PC-9 (cell line): ENCODE results near the gene NRG2. TPM values are rescaled to one million over a fixed set of nuclear protein-coding genes. Genes with fewer than 3 reads are reported as not detected.

ENCODE experiments used
- BruUV-seq: library from RNA; stranded (reverse); fragments of 400-500 nt; replicated peaks from 2 replicates; lab custom pipeline; 2021; lab: Mats Ljungman, UMichigan
- CTCF ChIA-PET: fragments of 300-600 bp; sonication (Branson Sonifier 250); formaldehyde crosslinking; loops from one replicate; lab custom pipeline; 2022; ENCODE audit warnings: antibody characterized with exemption; lab: Charles Lee
- POLR2A ChIA-PET: fragments of 300-600 bp; sonication (Branson Sonifier 250); formaldehyde crosslinking; loops from one replicate; lab custom pipeline; 2022; ENCODE audit warnings: antibody characterized with exemption; ENCODE audit not compliant: unreplicated experiment; lab: Charles Lee
- DNase-seq, 2 experiments: peaks; one replicate each; pipeline versions ENCODE4 v3.0.0 to v3.0.0-alpha.2; 2015 to 2022; ENCODE audit warnings: mixed read lengths in 1 of 2
- H2AFZ ChIP-seq: fragments of 200-600 bp; sonication (generic); 2 replicates; pipeline ENCODE4 v1.8.1; 2017; ENCODE audit warnings: antibody characterized with exemption
- H3F3A ChIP-seq: fragments of 200-600 bp; sonication (generic); 2 replicates; pipeline ENCODE4 v1.8.1; 2017; ENCODE audit warnings: antibody characterized with exemption, mild to moderate bottlenecking, low read depth; ENCODE audit not compliant: insufficient read depth
- H3K27ac ChIP-seq: fragments of 200-600 bp; sonication (generic); 2 replicates; pipeline ENCODE4 v1.6.1; 2016; ENCODE audit warnings: mixed run types
- H3K27me3 ChIP-seq: fragments of 200-600 bp; sonication (generic); 2 replicates; pipeline ENCODE4 v1.6.1; 2016; ENCODE audit warnings: low read depth, mixed run types; ENCODE audit not compliant: insufficient read depth
- H3K36me3 ChIP-seq: fragments of 200-600 bp; sonication (generic); 2 replicates; pipeline ENCODE4 v1.6.1; 2016; ENCODE audit warnings: low read depth, mixed run types
- H3K4me1 ChIP-seq: fragments of 200-600 bp; sonication (generic); replicated peaks from 2 replicates; pipeline ENCODE4 v1.6.1; 2016; ENCODE audit warnings: mixed run types; ENCODE audit not compliant: insufficient read depth
- H3K4me2 ChIP-seq: fragments of 200-600 bp; sonication (generic); 2 replicates; pipeline ENCODE4 v1.6.1; 2017; ENCODE audit warnings: mixed run types
- H3K4me3 ChIP-seq: fragments of 200-600 bp; sonication (generic); 2 replicates; pipeline ENCODE4 v1.6.1; 2016; ENCODE audit warnings: mixed run types
- H3K79me2 ChIP-seq: fragments of 200-600 bp; sonication (generic); 2 replicates; pipeline ENCODE4 v1.6.1; 2017; ENCODE audit warnings: low read depth, mixed run types
- H3K9me2 ChIP-seq: fragments of 200-600 bp; sonication (generic); 2 replicates; pipeline ENCODE4 v1.8.1; 2017; ENCODE audit warnings: mild to moderate bottlenecking; ENCODE audit not compliant: insufficient read depth
- H3K9me3 ChIP-seq: fragments of 200-600 bp; sonication (generic); 2 replicates; pipeline ENCODE4 v1.8.1; 2016; ENCODE audit warnings: low read depth; ENCODE audit not compliant: insufficient read depth
- H4K20me1 ChIP-seq: fragments of 200-600 bp; sonication (generic); 2 replicates; pipeline ENCODE4 v1.8.1; 2017; ENCODE audit not compliant: insufficient read depth
- CTCF ChIP-seq: fragments of 200-600 bp; sonication (generic); conservative IDR thresholded peaks from 2 replicates; pipeline ENCODE4 v1.6.1; 2017; ENCODE audit warnings: mixed run types, antibody characterized with exemption, mild to moderate bottlenecking, moderate library complexity
- EZH2 ChIP-seq: fragments of 200-600 bp; sonication (generic); IDR thresholded peaks from 2 replicates; pipeline ENCODE4 v1.8.0; 2017; ENCODE audit warnings: antibody characterized with exemption, low read depth
- intact Hi-C: fragments of 100-400 bp; cut with micrococcal nuclease; formaldehyde crosslinking; loops from one replicate; pipeline ENCODE4 v1.10.0; 2022; ENCODE audit not compliant: unreplicated experiment
- total RNA-seq: library from RNA; stranded (reverse); gene quantifications from 2 replicates; pipeline ENCODE4 v1.2.3, GENCODE V29; 2021

NRG2 gene
- total RNA-seq, 1 experiment from 2014 or later = not detected

GRCh38 chr5:139867109-139867508 is 176.0 kb downstream of the NRG2 start:
- Histone ChIP-seq H3K27me3 (peaks cover 4% of the 10 kb centered on the region; the same call in 1 of the 2 replicates), H3K4me3 (no peak overlapping the region), H3K9me3 (no peaks in the 10 kb centered on the region), H3K9me2 (no peaks in the 10 kb centered on the region), H3K27ac (no peak overlapping the region), H2AFZ (no peak overlapping the region), H3K36me3 (no peaks in the 10 kb centered on the region), H3K79me2 (no peaks in the 10 kb centered on the region), H3K4me1 (peaks cover 6% of the 10 kb centered on the region), H3K4me2 (no peak overlapping the region), H3F3A (no peaks in the 10 kb centered on the region), H4K20me1 (no peaks in the 10 kb centered on the region)
- no TSS peak for BruUV-seq
- ChIA-PET POLR2A (no interaction called here), CTCF (interaction anchor here (0.6 kb wide), 1 partner anchor 23 kb away, joined by 4 read pairs; no protein-coding TSS in a partner anchor)
- no peak for DNase-seq
- TF ChIP-seq EZH2 = no peak
- intact Hi-C loops = loop anchor here (10.0 kb wide), 1 partner anchor 98 kb away; no protein-coding TSS in a partner anchor

- ChIA-PET POLR2A (no interaction called here), CTCF (interaction anchor here (0.6 kb wide), 2 partner anchors 22 to 1745 kb away, joined by 4 to 5 read pairs; no protein-coding TSS in a partner anchor)
- Histone ChIP-seq H3K9me3 (no peaks in the 10 kb centered on the region), H3K4me1 (peaks cover 6% of the 10 kb centered on the region), H3K27ac (no peak overlapping the region), H2AFZ (no peak overlapping the region), H3K79me2 (no peaks in the 10 kb centered on the region), H4K20me1 (no peaks in the 10 kb centered on the region), H3K27me3 (peaks cover 4% of the 10 kb centered on the region; the same call in 1 of the 2 replicates), H3K9me2 (no peaks in the 10 kb centered on the region), H3K4me3 (no peak overlapping the region), H3K36me3 (no peaks in the 10 kb centered on the region), H3K4me2 (peak overlapping the region; percentile 23; the same call in 1 of the 2 replicates), H3F3A (no peaks in the 10 kb centered on the region)
- intact Hi-C loops = loop anchor here (1.0 to 10.0 kb wide), 2 partner anchors 78 to 100 kb away; no protein-coding TSS in a partner anchor
- BruUV-seq = no TSS peak
- TF ChIP-seq CTCF = no peak
- no peak for TF ChIP-seq EZH2
- no peak for DNase-seq
These were observed 178.2 kb downstream of the NRG2 start for GRCh38 chr5:139864716-139865483.

GRCh38 chr5:139863855-139864558 is 179.1 kb downstream of the NRG2 start:
- Histone ChIP-seq H3K36me3 (no peaks in the 10 kb centered on the region), H4K20me1 (no peaks in the 10 kb centered on the region), H3K27me3 (peaks cover 4% of the 10 kb centered on the region; the same call in 1 of the 2 replicates), H3K27ac (no peak overlapping the region), H3K79me2 (no peaks in the 10 kb centered on the region), H3K4me2 (peak overlapping the region; percentile 23; the same call in 1 of the 2 replicates), H3K9me2 (no peaks in the 10 kb centered on the region), H3K9me3 (no peaks in the 10 kb centered on the region), H2AFZ (no peak overlapping the region), H3F3A (no peaks in the 10 kb centered on the region), H3K4me3 (no peak overlapping the region), H3K4me1 (peaks cover 6% of the 10 kb centered on the region)
- ChIA-PET POLR2A (no interaction called here), CTCF (interaction anchor here (0.6 kb wide), 2 partner anchors 23 to 1744 kb away, joined by 4 to 5 read pairs; no protein-coding TSS in a partner anchor)
- no TSS peak for BruUV-seq
- TF ChIP-seq EZH2 (no peak), CTCF (peak; percentile 92)
- DNase-seq = peak in 1 of 2 experiments; percentile 48
- intact Hi-C loops = loop anchor here (1.0 to 10.0 kb wide), 2 partner anchors 77 to 101 kb away; no protein-coding TSS in a partner anchor
